ENCODE measurements around the gene ADAM12.

GRCh38 chr10:126057494-126057893, 330.8 kb downstream of the ADAM12 start:
- no peak for TF ChIP-seq CTCF (IDR thresholded peaks at IDR 0.05 in 8 of 11, conservative IDR thresholded peaks at IDR 0.05 in 3 of 11)
- TF ChIP-seq POLR2AphosphoS5 (IDR thresholded peaks at IDR 0.05) = no peak

All from spleen (tissue), 7 donors.